ENCODE data around the gene HNRNPDL. TPM values are rescaled to one million over a fixed set of nuclear protein-coding genes. Genes with fewer than 3 reads are reported as not detected.

HNRNPDL gene
- total RNA-seq: 99.0 and 132 TPM in 2 replicates

GRCh38 chr4:82430193-82430963 lies at the start of gene HNRNPDL, which contains the start of gene ENOPH1:
HNRNPDL (minus strand) TSS chr4:82430462; CDS start chr4:82429690, 772 bp downstream.
ENOPH1 (plus strand) TSS chr4:82430590; CDS start chr4:82430830, 240 bp downstream.

DNA sequence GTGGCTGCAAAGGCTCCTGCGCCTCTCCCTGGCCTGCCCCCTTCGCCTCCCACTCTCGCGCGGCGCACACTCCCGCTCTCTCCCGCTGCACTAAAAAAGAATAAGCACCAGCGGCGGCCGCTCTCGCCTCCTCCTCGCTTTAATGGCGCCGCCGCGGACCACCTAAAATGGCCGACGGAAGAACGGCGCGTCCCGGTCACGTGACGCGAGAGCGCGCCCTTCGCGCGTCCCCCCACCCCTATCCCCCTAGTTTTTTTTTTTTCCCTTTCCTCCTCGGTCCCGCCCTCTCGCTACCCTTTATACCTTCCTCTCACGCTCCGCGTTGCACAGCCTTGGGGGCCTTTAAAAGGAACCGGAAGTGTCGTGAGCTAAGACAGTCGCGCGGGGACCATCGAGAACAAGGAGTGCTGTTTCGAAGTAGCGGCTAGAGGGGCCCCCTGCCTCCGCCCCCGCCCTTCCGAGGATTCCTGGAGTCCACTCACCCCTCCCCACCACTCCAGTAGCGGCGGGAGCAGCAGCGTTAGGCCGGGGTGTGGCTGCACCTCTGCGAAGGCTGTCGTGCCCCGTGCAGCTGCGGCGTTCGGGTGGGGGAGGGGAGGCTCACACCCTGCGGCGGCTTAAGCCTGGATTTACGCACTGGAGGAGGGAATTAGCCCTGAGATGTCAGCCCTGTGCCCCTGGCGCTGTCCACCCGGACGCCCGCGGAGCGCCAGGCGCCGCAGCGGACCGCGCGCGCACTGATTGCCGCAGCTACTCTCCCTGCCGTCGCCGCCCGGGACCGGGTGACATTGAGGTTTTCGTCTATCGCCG lies 56.2 kb downstream of the HNRNPDL start, which contains the start of gene HNRNPD:
HNRNPD (minus strand) TSS at position 176 of the 810 bp plus-strand sequence. CDS start 313 bp downstream, outside the sequence.

Other genes with a start within 250 kb of the HNRNPDL start
- gene HNRNPD, start 56.5 kb downstream of the HNRNPDL start, total RNA-seq: 17.0 and 19.2 TPM in 2 replicates
- 30.4 and 35.1 TPM in 2 replicates for gene ENOPH1, start 128 bp upstream of the HNRNPDL start, total RNA-seq
- gene TMEM150C, start 131.5 kb upstream of the HNRNPDL start, total RNA-seq: 0.65 and 2.7 TPM in 2 replicates